Measurements from ENCODE around the gene RHOF. TPM values are rescaled to one million over a fixed set of nuclear protein-coding genes. Genes with fewer than 3 reads are reported as not detected.

RHOF gene
- total and polyA plus RNA-seq, 2 of the 8 experiments (the other 6 are each of a cell fraction or from before 2014, with no cell fraction given) = 23.8 to 31.9 TPM

DNA sequence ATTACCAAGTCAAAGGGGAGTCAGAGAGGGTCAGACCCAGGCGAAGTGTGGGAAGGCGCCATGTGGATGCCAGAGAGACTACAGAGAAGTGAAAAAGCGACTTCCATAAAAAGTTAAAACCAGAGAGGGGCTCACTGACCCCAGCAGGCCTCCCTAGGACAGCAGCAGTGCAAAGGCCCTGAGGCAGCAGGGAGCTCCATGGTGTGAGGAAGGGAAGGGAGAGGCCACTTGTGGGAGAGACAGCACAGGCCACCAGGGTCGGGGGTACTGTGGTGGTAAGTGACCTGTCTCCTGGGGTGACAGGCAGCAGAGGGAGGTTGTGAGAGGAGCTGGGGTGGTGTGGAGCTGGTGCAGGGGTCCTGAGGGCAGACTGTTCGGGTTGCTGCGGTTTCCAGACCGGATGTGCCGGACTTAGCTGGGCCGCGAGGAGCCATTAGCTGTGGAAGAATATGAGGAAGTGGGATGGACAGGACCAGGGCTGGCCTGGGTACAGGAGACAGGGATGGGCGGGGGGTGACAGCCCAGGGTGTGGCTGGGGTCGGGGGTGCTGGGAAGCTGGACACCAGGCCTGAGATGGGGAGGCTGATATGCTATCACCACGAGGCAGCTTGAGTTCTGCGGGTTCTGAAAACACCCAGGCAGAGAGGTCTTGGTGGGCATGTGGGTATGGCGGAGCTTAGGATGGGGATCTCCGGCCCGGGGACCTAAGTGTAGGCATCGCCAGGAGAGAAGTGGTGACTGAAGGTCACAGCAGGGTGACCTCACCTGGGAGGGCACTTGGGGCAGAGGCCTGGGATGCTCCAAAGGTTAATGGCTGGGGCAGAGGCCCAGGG, 33.0 kb upstream of the RHOF start:
- Histone ChIP-seq H3K23ac (ENCODE audit: insufficient read length) (no peak overlapping the region), H2AFZ (ENCODE audit: low read length) (no peak overlapping the region), H3K9ac (replicated peaks in 1 of 4; ENCODE audit: extremely low read depth in 1 of 4, low read depth in 3 of 4, low read length in 3 of 4) (no peak overlapping the region), H3K56ac (replicated peaks; ENCODE audit: insufficient read length, low read depth, low read length) (no peak overlapping the region), H2BK5ac (ENCODE audit: low read depth, low read length) (no peak overlapping the region), H3K4ac (replicated peaks; ENCODE audit: insufficient read length, low read depth, low read length) (no peak overlapping the region), H4K91ac (replicated peaks; ENCODE audit: insufficient read length, low read length) (no peak overlapping the region), H2BK12ac (ENCODE audit: low read depth, low read length) (no peak overlapping the region), H4K8ac (ENCODE audit: extremely low read depth, insufficient read depth, low read length) (peak overlapping the region; percentile 68; the same call in 1 of the 2 replicates), H3K27me3 (replicated peaks in 1 of 4; ENCODE audit: control insufficient read depth in 3 of 4, extremely low read depth in 1 of 4, insufficient read depth in 3 of 4, low read length in 3 of 4) (no peaks in the 10 kb centered on the region), H2BK120ac (replicated peaks; ENCODE audit: low read depth, low read length) (no peak overlapping the region), H3K4me1 (replicated peaks in 1 of 4; ENCODE audit: control insufficient read depth in 3 of 4, insufficient read depth in 4 of 4, low read length in 3 of 4) (no peaks in the 10 kb centered on the region), H3K4me2 (ENCODE audit: insufficient read depth in 1 of 2, low read depth in 2 of 2, low read length in 2 of 2) (no peak overlapping the region), H3K9me3 (ENCODE audit: insufficient read depth in 2 of 2, low read depth in 1 of 2, low read length in 1 of 2) (no peaks in the 10 kb centered on the region), H4K20me1 (replicated peaks in 1 of 2; ENCODE audit: control insufficient read depth in 1 of 2, insufficient read depth in 2 of 2, low read length in 2 of 2) (peaks cover 0 to 10% of the 10 kb centered on the region in 2 experiments), H3K23me2 (ENCODE audit: low read depth, low read length) (no peaks in the 10 kb centered on the region), H3K79me2 (ENCODE audit: control insufficient read depth in 1 of 2, insufficient read depth in 2 of 2, low read length in 2 of 2) (no peaks in the 10 kb centered on the region), H2BK15ac (ENCODE audit: low read length) (no peak overlapping the region), H2AK5ac (ENCODE audit: low read depth, low read length) (no peak overlapping the region), H3K18ac (ENCODE audit: extremely low read depth, low read length) (no peak overlapping the region), H3K4me3 (ENCODE audit: extremely low read depth in 1 of 4, insufficient read depth in 2 of 4, low read depth in 3 of 4, low read length in 4 of 4) (no peak overlapping the region), H4K5ac (ENCODE audit: insufficient read length, low read depth, low read length) (no peak overlapping the region), H2BK20ac (ENCODE audit: low read length) (no peak overlapping the region), H3K27ac (ENCODE audit: low read depth, low read length) (no peak overlapping the region), H3K14ac (ENCODE audit: insufficient read length) (no peak overlapping the region), H3K36me3 (ENCODE audit: control insufficient read depth in 2 of 4, insufficient read depth in 4 of 4, low read length in 3 of 4) (peaks cover 4 to 46% (median 22%) of the 10 kb centered on the region in 4 experiments; a peak in 7 of 8 replicates), H3K79me1 (ENCODE audit: low read depth, low read length) (no peaks in the 10 kb centered on the region)
- 86% methylated on average over 15 of the region's 18 CpGs; no CpG with 5 or more reads in 1 of the 2 experiments for WGBS, 2 experiments (ENCODE audit: extremely low coverage in 1 of 2, insufficient coverage in 1 of 2, insufficient read length in 1 of 2, insufficient replicate concordance in 2 of 2, low coverage in 1 of 2, low lambda C conversion rate in 2 of 2, missing lambda C conversion rate in 1 of 2)
- CTCF ChIA-PET (ENCODE audit: partially characterized antibody) = interaction anchor here (0.7 to 14.5 kb wide), 11 partner anchors 10 to 146 kb away, joined by 3 to 163 read pairs (median 3); partner anchors contain the start of genes CFAP251 and RHOF
- DNase-seq (ENCODE audit: low read depth in 1 of 2, low spot score in 2 of 2) = no peak
- no peak for FAIRE-seq
- POLR2A ChIA-PET (ENCODE audit: partially characterized antibody) = interaction anchor here (0.7 to 6.4 kb wide), 10 partner anchors 8 to 63 kb away, joined by 3 to 50 read pairs (median 4); partner anchors contain the start of genes RHOF and SETD1B
- TF ChIP-seq KDM5A (IDR thresholded peaks at IDR 0.05; ENCODE audit: low read length) = no peak
- TF ChIP-seq POLR2AphosphoS5 (IDR thresholded peaks at IDR 0.05; ENCODE audit: low read depth, low read length) = no peak
- no peak for TF ChIP-seq SP2 (IDR thresholded peaks at IDR 0.05; ENCODE audit: low read length)
- TF ChIP-seq CEBPB (IDR thresholded peaks at IDR 0.05; ENCODE audit: low read depth, low read length) = no peak
- no peak for TF ChIP-seq SP1 (IDR thresholded peaks at IDR 0.05; ENCODE audit: low read depth, low read length)
- TF ChIP-seq EZH2 (IDR thresholded peaks at IDR 0.05; ENCODE audit: low read depth, low read length, severe bottlenecking) = no peak
- no peak for TF ChIP-seq MAFK (IDR thresholded peaks at IDR 0.05; ENCODE audit: low read depth, low read length)
- no peak for TF ChIP-seq HDAC6 (IDR thresholded peaks at IDR 0.05; ENCODE audit: low read depth, low read length)
- TF ChIP-seq ASH2L (IDR thresholded peaks at IDR 0.05; ENCODE audit: low read length) = no peak
- TF ChIP-seq GABPA (IDR thresholded peaks at IDR 0.05; ENCODE audit: borderline replicate concordance, insufficient read depth, low read length) = no peak
- TF ChIP-seq PHF8 (conservative IDR thresholded peaks at IDR 0.05; ENCODE audit: low read depth, low read length) = no peak
- no peak for TF ChIP-seq GTF2F1 (IDR thresholded peaks at IDR 0.05; ENCODE audit: borderline replicate concordance, low read depth, low read length)
- TF ChIP-seq NRF1 (IDR thresholded peaks at IDR 0.05; ENCODE audit: low read depth, low read length) = no peak
